HEK293T (cell line): ENCODE measurements around the gene MAN1C1.

Experiments
- BHLHE40 ChIP-seq: fragments of 450-650 bp; IDR thresholded peaks from 2 replicates; pipeline ENCODE4 v1.6.1; 2016; ENCODE audit warnings: mild to moderate bottlenecking, moderate library complexity, borderline replicate concordance
- CTBP1 ChIP-seq: fragments of 450-650 bp; IDR thresholded peaks from 2 replicates; pipeline ENCODE4 v1.6.1; 2016; ENCODE audit warnings: borderline replicate concordance
- ELF4 ChIP-seq: fragments of 450-650 bp; IDR thresholded peaks from 2 replicates; pipeline ENCODE4 v1.6.1; 2017; ENCODE audit warnings: antibody characterized with exemption
- FOXK2 ChIP-seq: fragments of 450-650 bp; IDR thresholded peaks from 2 replicates; pipeline ENCODE4 v1.6.1; 2016; ENCODE audit warnings: mild to moderate bottlenecking
- FOXM1 ChIP-seq: fragments of 450-650 bp; IDR thresholded peaks from 2 replicates; pipeline ENCODE4 v1.6.1; 2017; ENCODE audit warnings: mild to moderate bottlenecking, borderline replicate concordance
- L3MBTL2 ChIP-seq: fragments of 450-650 bp; conservative IDR thresholded peaks from 2 replicates; pipeline ENCODE4 v1.6.1; 2016; ENCODE audit warnings: mild to moderate bottlenecking
- LEF1 ChIP-seq: fragments of 450-650 bp; IDR thresholded peaks from 2 replicates; pipeline ENCODE4 v1.6.1; 2017; ENCODE audit warnings: mild to moderate bottlenecking, borderline replicate concordance
- NFRKB ChIP-seq: fragments of 450-650 bp; IDR thresholded peaks from 2 replicates; pipeline ENCODE4 v1.6.1; 2016; ENCODE audit warnings: mild to moderate bottlenecking, moderate library complexity
- SP1 ChIP-seq: fragments of 450-650 bp; IDR thresholded peaks from 2 replicates; pipeline ENCODE4 v1.6.1; 2017
- SUZ12 ChIP-seq: fragments of 450-650 bp; IDR thresholded peaks from 2 replicates; pipeline ENCODE4 v1.6.1; 2016; ENCODE audit warnings: mild to moderate bottlenecking
- TARDBP ChIP-seq: fragments of 450-650 bp; IDR thresholded peaks from 2 replicates; pipeline ENCODE4 v1.6.1; 2016
- ZNF384 ChIP-seq: fragments of 450-650 bp; IDR thresholded peaks from 2 replicates; pipeline ENCODE4 v1.6.1; 2016
- TF ChIP-seq, protein P1 (sequence below): fragments of 450-650 bp; IDR thresholded peaks from 2 replicates; pipeline ENCODE4 v1.6.1; 2016

DNA sequence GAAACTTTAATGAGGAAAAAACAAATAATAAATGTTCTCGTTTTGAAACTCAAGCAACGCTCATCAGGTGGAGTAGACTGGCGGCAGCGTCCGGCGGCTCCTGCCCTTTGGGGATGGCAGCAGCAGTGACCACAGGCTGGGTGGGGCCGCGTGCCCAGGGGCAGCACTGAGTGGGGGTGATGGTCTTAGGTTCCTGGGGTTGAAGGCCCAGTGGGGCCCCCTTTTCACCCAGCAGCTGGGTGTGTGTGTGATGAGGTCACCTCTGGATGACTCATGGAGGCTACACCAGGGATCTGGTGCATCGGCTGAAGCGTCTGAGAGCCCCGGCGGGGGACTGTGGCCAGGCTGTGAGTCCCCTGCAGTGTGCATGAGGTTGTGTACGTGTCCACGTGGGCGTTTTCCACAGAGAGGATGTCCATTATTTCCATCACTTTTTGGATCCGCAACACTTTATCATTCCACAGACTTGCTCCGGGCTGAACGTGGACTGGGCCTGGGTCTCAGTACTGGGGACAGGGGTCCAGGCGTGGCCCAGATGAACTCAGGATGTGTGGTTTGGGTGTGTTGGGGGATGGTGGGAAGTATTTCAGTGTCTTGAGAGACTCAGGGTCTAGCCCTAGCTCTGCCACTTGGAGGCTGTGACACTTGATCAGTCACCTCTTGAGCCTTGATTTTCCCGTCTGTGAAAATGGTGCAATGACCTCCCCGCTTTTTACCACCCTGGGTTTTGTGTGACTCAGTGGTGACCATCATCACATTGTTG lies 47.6 kb upstream of the MAN1C1 start:
- TF ChIP-seq SP1 (no peak), NFRKB (no peak), ELF4 (no peak), FOXK2 (no peak), L3MBTL2 (no peak), SUZ12 (no peak), FOXM1 (no peak), BHLHE40 (no peak), CTBP1 (no peak), TARDBP (no peak), LEF1 (no peak), ZNF384 (no peak)
- TF ChIP-seq, protein P1, sequence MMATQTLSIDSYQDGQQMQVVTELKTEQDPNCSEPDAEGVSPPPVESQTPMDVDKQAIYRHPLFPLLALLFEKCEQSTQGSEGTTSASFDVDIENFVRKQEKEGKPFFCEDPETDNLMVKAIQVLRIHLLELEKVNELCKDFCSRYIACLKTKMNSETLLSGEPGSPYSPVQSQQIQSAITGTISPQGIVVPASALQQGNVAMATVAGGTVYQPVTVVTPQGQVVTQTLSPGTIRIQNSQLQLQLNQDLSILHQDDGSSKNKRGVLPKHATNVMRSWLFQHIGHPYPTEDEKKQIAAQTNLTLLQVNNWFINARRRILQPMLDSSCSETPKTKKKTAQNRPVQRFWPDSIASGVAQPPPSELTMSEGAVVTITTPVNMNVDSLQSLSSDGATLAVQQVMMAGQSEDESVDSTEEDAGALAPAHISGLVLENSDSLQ = no peak
